Measurements from ENCODE around the gene CTPS1.

CTPS1 gene, protein sequence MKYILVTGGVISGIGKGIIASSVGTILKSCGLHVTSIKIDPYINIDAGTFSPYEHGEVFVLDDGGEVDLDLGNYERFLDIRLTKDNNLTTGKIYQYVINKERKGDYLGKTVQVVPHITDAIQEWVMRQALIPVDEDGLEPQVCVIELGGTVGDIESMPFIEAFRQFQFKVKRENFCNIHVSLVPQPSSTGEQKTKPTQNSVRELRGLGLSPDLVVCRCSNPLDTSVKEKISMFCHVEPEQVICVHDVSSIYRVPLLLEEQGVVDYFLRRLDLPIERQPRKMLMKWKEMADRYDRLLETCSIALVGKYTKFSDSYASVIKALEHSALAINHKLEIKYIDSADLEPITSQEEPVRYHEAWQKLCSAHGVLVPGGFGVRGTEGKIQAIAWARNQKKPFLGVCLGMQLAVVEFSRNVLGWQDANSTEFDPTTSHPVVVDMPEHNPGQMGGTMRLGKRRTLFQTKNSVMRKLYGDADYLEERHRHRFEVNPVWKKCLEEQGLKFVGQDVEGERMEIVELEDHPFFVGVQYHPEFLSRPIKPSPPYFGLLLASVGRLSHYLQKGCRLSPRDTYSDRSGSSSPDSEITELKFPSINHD
- 10.7 to 58.8 (median 22.9) reads per million in 17 experiments for total RNA-seq

DNA sequence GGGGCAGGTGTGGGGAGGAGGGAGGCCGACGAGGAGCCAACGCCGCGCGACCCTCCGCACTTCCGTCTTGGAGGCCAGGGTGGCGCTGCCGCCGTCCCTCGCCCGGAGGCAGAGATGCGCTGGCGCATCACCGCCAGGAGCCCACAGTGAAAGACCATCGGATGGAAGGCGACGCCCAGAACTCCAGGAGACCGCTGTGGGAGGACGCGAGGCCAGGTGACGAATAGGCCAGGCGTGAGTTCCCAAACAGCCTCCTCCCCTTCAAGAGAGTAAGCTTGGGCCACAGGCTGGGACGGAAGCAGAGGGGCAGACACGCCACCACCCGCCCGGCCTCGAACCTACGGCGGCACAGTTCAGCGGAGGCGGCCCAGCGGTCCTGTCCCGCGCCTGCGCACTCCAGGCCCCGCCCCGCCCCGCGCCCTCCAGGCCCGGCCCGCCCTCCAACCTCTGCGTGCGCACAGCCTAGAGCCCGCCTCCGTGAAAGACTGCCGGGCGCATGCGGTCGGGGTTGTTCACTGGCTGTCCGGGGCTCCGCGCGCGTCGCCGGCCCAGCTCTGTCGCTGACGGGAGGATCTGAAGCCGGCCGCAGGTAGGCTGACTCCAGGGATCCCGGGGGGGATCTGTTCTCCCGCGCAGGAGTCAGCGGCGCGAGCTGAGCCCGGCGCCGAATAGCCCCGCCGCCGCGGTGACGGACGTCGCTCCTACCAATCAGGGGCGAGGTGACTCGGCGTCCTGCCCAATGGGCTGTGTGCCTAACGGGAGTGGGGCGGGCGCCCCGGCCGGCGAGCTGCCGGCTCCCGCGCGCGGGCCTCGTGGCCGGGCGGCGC lies at the start of gene CTPS1:
CTPS1 (plus strand) TSS at position 456 of the 827 bp plus-strand sequence. CDS start 3,595 bp downstream, outside the sequence.
- DNase-seq = peak; percentile 95 to 98 (median 96)

DNA sequence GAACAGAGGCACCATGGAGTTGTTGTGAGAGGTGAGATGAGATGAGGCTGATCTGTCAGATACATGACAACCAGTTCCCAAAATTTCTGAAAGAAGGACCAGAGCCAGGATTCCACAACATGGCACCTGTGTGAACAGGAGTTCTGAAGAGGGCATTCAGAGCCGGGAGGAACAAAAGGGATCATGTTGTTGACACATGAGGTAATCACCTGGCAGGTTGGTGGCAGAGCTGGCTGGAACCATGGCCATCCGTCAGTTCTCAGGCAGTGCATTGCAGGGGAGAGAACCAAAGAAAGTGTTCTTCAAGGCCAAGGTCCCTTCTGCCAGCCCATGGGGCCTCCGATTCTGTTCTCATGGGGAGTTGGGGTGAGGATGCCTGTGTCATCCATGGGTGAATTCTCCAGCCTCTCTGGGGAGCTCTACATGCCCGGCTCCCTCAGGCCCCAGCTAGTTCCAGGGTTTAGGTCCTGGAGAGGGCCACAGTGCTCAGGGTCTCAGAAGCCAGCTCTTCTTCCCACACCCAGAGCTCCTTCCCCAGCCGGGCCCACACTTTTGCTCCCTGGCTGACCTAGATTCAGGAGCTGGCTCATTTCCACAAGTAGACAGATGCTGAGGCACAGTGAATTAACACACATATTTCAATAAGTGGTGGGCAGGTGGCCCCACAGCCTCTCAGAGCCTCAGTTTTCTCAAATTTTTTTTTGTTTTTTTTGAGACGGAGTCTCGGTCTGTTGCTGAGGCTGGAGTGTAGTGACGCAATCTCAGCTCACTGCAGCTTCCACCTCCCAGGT lies 49.1 kb upstream of the CTPS1 start:
- no peak for DNase-seq

DNA sequence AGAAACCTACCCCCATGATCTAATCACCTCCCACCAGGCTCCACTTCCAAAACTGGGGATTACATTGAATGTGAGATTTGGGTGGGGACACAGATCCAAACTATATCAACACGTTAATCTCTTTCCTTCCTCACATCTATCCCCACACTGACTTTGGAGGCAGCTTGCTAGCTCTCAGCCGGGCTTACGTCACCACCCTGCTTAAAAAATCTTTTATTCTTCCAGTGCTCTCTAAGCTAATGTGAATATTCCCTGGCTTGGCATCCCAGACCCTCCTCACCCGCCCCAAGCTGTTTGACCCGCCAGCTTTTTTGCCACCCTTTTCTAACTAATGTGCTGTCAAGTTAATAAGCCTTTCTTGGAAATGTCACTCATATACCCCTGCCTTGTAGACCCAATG lies 47.9 kb upstream of the CTPS1 start:
- DNase-seq = no peak

DNA sequence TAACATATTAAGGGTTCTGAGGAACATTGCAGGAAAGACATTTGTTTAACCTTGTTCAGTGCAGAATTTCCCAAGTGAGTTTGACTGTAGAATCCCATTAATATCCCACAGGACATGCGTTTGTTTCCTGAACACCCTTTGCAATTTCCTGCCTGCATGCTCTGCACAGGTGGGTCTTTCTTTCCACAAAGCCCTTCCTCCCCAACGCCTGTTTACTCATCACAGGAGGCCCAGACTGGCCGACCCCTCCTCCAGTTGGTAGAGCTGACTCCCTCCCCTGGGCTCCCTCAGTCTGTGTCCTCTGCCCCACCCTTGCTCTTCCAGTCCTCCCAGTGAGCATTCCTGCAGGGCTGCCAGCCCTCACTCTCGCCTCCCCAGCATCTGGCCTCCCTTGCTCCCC lies 47.5 kb upstream of the CTPS1 start:
- no peak for DNase-seq

DNA sequence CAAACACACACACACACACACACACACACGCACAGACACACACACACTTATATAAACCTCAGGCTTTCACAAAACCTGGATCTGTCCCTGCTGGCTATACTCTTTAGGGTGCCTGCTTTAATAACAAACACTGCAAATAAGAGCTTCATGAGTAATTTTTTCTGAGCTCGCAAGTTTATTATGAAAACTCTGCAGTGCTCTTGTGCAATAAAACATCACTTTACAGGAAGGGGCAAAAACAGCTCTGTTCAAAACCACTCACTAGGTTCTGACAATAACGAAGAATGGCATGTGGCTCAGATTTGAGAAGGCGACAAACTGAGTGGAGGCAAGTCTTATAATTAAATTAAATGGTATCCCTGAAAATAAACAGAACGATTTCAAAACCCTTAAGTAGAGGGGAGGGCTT lies 42.6 kb upstream of the CTPS1 start:
- peak; percentile 12 to 71 (median 42) for DNase-seq

DNA sequence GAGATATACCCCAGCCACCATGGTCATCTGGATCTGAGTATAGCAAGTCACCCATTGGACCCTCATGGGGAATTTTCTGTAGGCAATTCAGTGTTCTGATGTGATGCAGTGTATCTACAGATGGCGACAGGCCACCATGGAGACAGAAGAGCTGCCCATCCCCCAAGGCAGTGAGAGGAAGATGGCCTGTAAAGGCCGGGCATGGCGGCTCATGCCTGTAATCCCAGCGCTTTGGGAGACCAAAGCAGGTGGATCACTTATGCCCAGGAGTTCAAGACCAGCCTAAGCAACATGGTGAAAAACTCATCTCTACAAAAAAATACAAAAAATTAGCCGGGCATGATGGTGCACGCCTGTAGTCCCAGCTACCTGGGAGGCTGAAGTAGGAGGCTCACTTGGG lies 41.1 kb upstream of the CTPS1 start:
- no peak for DNase-seq

DNA sequence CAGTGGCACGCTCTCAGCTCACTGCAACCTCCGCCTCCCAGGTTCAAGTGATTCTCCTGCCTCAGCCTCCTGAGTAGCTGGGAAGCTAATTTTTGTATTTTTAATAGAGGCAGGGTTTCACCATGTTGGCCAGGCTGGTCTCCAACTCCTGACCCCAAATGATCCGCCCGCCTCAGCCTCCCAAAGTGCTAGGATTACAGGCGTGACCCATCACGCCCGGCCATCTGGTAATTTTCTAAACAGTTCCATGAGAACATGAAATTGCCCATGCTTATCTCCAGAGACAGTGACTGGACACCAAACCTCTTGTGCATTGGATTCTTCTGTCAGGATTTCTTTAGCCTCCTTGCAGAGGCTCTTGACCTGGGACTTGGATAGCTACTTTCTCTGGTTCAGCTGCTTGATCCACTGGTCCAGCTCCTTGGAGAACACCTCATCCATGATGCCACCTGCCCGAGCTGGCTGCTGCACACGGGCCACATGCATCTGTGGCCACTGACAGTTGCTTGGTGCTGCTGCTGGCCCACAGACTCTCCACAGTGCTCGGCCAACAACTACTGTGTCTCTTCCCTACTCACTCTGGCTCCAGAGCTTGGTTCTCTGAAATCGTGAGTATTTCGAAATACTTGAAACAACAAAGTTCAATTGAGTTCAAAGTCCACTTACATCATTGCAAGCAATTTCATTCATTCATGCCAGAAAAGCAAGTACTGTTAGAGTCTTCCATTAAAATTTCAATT lies 40.0 kb upstream of the CTPS1 start:
- peak; percentile 18 to 86 (median 71) for DNase-seq

DNA sequence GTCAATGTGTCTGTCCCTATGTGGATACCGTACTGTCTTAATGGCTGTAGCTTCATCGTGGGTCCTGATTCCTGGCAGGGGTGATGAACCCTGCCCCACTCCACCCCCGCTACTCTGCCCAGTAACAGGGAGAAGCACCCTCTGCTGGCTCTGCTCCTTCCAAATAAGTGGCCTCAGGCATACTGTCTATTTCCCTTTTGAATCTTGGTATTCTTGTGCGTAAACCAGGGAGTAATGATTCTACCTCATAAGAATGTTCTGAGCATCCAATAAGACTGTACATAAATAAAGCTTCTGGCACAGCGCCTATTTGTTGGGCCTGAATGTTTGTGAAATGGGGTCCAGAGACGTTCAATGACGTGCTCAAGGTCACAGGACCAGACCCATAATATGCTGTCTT lies 35.2 kb upstream of the CTPS1 start:
- DNase-seq = peak in 1 of 4 experiments; percentile 18

DNA sequence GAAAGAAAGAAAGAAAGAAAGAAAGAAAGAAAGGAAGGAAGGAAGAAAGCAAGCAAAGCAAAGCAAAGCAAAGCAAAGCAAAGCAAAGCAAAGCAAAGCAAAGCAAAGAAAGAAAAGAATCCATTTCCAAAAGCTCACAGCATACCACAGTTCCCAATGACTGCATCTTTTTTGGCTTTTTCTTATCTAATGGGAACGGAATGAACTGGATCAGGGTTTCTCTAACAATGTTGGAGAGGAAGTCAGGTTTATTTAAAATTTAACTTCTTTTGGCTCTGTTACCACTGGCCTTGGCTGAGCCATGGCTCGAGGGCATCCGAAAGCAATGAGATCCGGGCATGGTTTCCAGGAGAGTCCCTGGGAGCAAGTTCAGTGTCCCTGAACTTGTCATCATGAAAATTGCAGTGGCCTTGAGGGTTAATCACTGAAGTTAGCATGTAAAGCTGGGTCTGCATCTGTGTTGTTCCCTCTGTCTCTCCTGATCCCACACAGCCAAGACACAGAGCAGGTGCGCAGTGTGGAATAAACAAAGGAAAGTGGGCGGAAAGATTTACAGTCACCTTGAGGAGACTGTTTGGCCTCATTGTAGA lies 34.6 kb upstream of the CTPS1 start:
- DNase-seq = no peak

DNA sequence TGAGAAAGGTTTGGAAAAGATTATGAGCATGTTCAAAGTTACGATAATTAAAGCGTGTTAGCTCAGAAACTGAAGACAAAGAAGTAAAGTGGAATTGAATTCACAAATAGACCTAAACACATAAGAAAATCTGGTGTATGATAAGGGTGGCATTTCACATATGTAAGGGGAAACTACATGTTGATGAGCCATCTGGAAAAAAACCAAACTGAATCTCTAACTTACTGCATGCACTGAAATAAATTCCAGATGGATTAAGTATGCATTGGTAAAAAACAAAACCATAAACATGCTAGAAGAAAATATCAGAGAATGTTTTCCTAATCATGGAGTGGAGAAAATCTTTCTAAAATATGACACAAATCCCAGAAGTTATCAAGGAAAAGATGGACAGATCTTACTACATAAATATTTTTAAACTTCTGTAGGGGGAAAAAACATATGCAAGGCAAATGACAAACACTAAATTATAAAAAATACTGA lies 34.0 kb upstream of the CTPS1 start:
- no peak for DNase-seq

DNA sequence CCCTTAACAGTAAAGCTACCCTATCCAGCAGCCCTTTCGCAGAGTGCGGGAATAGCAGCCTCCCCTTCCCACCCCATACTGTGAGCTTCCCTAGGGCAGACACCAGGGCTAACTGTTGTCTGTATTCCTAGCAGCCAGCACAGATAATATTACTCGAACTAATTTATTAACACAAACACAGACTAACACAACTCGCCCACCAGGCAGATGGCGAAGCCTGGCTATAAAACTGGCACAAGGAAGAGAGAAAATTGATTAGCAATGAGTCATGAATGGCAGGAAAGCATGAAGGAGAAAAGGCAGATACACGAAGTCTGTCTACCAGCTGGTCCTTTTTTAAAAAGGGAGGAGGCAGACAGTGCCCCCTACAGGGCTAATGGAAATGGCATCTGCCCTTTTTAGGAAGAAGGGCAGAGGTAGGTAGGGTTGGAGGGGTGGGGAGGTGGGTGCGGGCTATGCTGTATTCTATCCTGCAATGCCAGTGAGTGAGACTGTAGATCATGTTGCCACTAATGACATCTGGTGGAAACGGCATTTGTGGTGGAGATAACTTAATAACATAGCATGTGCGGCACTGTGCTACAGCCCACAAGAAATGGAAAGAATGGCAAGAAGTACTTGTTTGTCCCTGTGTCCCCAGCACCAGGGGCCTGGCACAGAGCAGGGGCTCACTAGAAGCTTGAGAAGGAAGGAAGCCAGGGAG lies 30.6 kb upstream of the CTPS1 start:
- DNase-seq = peak; percentile 72 to 85 (median 80)

DNA sequence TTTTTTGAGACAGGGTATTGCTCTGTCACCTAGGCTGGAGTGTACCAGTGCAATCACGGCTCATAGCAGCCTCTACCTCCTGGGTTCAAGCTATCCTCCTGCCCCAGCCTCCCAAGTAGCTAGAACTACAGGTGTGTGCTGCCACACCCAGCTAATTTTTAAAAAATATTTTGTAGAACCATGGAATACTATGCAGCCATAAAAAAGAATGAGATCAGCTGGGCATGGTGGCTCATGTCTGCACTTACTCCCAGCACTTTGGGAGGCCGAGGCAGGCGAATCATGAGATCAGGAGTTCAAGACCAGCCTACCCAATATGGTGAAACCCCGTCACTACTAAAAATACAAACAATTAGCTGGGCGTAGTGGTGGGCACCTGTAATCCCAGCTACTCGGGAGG lies 29.9 kb upstream of the CTPS1 start:
- no peak for DNase-seq

DNA sequence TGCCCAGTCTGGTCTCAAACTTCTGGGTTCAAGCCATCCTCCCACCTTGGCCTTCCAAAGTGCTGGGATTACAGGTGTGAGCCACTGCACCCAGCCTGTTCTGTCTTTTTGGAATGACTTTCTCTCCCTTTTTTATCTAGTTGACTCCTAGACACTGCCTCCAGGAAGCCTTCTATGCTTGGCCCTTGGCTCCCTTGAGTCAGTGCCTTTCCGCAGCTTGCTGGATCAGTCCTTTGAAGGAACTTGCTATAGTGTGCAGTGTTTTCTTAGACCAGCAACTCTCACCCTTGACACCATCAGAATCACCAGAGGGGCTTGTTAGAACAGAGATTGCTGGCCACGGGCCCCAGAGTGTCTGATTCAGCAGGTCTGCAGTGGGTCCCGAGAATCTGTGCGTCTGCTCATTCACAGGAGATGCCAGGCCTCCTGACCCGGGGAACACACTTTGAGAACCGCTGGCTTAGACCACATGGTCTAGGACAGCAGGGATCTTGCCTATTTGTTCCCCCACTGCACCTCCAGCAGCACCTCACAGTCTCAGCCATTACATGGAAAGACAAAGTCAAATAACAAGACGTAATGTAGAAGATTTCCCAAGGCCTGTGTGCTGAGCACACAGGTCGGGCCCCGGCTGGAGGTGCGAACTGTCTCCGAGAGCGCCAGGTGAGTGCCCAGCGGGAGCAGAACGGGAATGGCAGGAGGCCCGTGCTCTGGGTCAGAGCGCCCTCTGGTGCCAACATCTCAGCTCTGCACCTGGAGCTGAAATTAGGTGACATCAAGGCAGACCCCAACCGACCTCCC lies 27.4 kb upstream of the CTPS1 start:
- peak; percentile 56 to 78 (median 67) for DNase-seq

DNA sequence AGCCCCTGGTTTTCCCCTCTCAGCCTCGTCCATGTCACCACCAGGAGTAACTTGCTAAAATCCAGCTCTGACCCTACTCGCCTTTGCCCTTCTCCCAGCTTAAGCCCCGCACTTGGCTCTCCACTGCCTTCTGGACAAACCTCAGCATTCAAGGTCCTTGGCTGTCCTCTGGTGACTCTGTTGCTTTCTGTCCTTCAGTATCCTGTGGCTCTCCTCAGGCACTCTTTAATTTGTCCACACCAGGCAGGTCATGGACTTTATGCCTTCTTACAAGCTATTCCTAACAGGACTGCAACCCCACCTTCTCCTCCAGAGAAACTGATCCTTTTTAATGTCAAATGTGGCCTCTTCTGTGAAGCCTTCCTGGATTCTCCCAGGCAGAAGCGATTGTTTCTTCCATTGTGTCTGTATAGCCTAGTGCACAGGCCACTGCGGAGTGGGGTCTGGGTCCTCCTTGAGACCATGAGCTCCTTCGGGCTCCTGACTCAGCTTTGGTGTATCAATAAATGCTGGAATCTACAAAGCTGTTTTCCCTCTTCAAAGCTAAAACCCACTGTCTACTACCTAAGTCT lies 26.7 kb upstream of the CTPS1 start:
- no peak for DNase-seq

DNA sequence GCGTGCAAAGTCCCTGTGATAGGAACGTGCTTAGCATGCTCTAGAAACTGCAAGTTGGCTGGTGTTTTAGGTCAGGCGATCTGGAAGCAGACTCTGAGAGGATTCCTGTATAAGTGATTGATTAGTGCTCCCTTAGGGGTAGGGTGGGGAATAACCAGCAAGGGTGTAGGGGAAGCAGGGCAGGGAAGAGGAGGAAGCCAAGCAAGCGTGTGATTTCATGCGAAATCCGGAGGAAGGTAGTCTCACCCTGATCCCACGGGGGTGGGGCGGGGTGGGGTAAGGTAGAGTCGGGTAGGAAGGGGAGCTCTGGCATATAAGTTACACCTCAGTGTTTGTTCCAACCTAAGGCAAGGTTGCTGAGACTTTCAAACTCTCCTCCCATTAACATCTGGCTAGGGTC lies 24.9 kb upstream of the CTPS1 start:
- no peak for DNase-seq

DNA sequence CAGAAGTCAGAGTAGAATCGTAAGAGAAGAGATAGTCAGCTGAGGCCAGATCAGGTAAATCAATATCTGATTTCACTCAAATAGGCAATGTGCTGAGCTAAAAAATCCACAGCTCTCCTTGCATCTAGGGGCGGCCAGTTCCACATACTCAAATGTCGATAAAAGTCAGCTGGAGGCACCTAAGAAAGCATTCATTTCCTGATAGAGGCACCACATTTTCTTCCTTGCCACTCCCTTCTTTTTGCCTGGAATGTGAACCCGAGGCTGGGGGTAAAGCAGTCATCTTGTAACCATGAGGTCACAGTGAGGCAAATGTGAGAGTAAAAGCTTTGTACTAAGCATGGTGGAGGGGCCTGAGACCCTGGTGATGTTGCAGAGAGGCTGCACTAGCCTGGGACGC lies 24.2 kb upstream of the CTPS1 start:
- no peak for DNase-seq

DNA sequence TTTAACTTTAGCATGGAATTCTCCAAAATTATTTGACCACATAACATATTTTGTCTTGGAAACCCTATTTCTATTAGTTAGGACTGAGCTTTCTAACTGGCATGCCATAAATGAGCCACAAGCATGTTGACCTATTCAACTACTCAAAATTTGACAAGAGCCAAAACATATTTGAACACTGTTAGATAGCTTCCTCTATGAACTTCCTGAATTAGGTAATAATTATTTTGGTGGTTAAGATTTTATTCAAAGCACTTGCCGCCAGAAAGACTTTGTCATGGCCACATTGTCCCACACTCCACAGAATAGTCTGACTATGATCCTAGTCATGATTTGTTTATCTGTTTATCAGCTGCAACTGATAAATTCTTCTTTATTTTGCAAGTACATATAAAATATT lies 23.1 kb upstream of the CTPS1 start:
- peak in 3 of 4 experiments; percentile 28 to 67 (median 46) for DNase-seq

DNA sequence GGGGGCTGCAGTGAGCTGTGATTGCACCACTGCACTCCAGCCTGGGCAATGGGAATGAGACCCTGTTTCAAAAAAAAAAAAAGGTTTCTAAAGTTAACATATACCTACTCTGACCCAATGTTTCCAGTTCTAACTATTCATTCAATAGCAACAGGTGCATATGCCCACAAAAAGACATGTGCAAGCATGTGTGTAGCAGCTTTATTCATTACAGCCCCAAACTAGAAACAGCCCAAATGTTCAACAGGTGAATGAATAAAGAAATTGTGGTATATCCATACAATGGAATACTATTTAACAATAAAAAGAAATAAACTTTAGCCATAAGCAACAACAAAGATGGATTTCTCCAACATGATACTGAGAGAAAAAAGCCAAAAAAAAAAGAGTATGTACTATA lies 21.3 kb upstream of the CTPS1 start:
- no peak for DNase-seq

DNA sequence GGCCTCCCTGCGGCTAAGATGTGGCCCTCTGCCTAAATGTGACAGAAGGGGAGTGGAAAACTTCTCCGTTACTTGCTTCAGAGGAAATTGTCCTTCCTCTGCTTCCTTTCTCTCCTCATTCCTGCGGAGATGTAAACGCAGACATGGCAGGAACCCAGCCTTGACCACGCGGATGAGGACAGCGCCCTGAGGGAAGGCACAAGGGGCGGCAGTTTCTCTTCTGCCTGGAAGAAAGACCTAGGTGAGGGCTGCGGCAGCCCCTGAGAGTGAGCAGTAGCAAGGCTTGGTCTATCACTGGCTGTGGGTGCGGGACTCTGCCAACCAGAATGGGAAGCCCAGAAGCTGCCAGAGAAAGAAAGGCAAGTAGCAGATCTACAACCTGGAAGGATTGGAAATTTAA lies 14.0 kb upstream of the CTPS1 start:
- DNase-seq = no peak

Measured in suppressor macrophage (primary cell).